Tongue (tissue), 2 donors: ENCODE data around the gene PRADC1. TPM values are rescaled to one million over a fixed set of nuclear protein-coding genes. Genes with fewer than 3 reads are reported as not detected.
A peak's percentile ranks its signal among the peaks of the same experiment; 100 is the strongest.

ENCODE experiments used
- DNase-seq: peaks from one replicate; pipeline ENCODE4 v3.0.0-alpha.2; 2015
- total RNA-seq: library from RNA; depleted of rRNA; stranded (reverse); fragments of >200 nt; gene quantifications from one replicate; pipeline ENCODE4 v1.2.3, GENCODE V29; 2014

PRADC1 gene
- total RNA-seq, 1 donor from 2014 or later: 49.1 TPM

DNA sequence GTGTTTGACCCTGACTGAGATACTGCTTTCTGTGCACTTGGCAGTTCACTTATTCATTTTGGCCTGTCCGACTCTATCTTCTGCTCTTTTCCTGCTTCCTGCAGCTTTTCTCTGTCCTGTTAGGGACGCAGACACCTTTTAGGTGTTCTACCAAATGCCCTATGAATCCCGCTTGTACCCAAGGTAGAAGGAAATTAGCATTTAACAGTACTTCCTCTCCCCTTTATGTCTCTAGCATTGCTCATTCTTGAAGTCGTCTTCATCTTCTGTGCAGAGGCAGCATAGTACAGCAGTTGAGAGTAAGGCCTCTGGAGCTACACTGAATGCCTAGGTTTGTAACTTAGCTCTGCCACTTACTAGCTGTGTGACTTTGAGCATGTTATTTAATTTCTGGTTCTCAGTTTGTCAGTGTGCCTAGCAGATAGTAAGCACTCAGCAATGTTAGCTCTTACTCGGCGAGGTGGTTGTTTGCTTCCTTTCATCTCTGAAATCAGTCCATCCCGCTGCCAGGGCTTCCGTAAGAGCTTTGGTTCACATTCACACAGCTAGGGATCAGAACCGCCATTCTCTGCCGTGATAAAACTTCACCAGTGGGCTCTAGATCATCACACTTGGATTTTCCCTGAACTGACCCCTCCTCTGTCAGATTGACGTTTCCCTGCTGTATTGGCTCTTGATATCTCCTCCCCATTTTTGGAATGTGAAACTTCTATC lies 2.4 kb upstream of the PRADC1 start:
- no peak for DNase-seq

GRCh38 chr2:73233932-73234832 lies 1.1 kb upstream of the PRADC1 start, which contains the start of gene CCT7:
Gene CCT7 (plus strand): TSS chr2:73234308. CDS start chr2:73234379, 71 bp downstream.
- peak; percentile 96 for DNase-seq

DNA sequence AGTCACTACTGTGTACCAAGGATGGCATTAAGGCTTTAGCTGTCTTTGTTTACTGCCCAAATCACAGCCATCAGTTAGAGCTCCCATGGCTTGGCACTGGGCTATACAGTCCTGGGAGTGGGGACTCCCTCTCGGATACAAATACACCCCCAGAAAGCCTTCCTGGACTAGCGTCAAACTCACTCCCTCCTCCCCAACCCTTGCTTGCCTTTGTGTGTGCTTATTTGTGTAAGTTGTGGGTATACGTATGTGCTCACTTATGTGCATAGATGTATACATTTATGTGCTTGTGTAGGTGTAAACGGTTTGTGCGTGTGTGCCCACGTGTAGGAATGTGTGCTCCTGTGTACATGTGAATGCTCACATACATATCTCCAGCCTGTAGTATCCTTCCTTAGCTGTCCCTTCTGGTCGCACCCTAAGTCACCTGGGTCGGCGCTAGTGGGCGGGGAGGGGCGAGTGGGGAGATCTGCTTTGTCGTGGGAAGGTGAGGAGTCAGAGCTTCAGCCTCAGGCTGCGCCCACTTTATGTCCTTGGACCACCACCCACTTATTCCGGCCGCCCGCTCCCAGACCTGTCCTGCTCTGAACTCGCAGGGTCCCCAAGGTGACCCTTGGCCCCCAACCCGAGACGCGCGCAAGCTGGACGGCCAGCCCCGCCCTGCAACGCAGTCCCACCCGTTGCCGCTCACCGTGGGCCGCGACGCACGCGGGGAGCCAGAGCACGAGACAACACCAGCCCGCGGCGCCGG lies 461 bp downstream of the PRADC1 start:
- peak; percentile 8 for DNase-seq

DNA sequence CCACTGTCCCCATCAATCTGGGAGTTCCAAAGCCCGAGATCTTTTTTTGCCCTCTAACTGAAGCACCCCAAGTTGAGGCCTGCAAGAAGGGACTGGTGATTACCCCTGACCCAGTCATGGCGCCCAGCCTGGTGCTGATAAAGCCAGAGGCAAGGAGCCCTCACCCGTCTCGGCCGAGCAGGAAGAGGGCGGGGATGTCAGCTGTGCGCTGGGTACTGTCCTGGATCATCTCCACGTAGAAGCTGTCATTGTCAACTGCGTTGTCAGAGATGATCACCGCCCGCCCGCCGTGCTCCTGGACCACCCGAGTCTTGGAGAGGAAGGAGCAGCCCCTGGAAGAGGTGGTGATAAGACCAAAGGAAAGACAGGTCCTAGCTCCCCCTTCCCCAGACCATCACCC lies 4.4 kb downstream of the PRADC1 start:
- no peak for DNase-seq

GRCh38 chr2:73227086-73227485 lies 6.0 kb downstream of the PRADC1 start:
- DNase-seq: no peak

GRCh38 chr2:73225513-73226360 lies 7.3 kb downstream of the PRADC1 start:
- DNase-seq: no peak

- DNase-seq: no peak
Observed at GRCh38 chr2:73223821-73224220, 9.2 kb downstream of the PRADC1 start.

- no peak for DNase-seq
Observed at GRCh38 chr2:73218298-73218697, 14.7 kb downstream of the PRADC1 start.

- no peak for DNase-seq
Observed at GRCh38 chr2:73217826-73218225, 15.2 kb downstream of the PRADC1 start.

GRCh38 chr2:73217160-73217559 lies 15.9 kb downstream of the PRADC1 start:
- no peak for DNase-seq

DNA sequence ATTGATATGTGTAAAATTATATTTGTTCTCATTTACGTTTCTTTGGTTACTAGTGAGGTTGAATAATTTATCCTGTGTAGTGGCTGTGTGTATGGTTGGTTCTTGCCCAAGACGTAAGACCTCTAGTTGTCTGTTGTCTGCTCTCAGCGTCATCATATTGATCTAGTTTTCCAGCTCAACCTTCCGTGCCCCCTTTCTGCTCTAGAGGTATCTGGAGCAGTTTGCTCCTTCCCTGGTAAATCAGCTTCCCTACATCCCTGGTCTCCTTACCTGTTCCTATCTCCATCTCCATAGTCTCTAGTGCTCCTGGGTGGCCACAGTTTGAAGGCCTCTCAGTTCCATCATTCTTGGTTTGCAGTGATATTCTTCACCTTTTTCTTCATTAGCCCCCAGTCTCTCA lies 17.8 kb downstream of the PRADC1 start:
- DNase-seq: no peak

DNA sequence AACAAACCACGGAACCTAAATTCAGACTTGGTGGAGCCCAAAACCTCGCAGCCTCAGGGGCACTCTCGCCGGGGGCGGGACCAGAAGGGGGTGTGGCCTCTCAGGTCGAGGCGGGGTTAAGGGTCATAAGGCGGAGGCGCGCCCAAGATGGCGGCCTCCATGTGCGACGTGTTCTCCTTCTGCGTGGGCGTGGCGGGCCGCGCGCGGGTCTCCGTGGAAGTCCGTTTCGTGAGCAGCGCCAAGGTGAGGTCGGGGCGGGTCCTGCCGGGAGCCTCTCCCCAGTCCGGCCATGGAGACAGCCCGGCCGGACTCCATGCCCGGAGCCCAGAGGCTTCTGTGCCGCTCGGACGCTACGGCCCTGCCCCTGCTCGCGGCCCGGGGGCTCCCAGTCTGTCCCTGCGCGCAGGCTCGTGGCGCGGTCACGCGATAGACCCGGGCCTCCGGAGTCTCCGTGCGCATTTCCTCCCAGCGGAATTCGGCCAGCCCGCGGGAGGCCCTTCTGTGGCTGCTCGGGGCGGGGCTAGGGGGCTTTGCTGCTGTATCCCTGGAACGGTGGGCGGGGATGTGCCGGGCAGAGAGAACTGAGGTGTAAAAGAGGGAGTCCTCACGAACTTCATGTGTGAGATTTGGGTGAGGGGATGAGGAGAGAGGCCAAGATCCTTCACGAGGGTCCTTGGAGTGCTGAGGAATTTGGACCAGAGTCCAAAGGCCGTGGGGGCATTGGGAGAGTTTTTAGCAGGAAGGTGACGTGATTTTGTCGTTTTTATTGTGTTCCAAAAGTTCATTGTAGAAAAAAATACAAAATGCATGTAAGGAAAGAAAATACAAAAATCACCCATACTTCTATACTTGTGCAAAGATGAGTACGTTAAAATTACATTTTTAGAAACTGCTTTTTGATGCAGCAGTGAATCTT lies 18.7 kb downstream of the PRADC1 start, which contains the start of gene SMYD5:
SMYD5 (plus strand) TSS at position 126 of the 916 bp plus-strand sequence; CDS start at position 148, 22 bp downstream.
- peak; percentile 90 for DNase-seq

DNA sequence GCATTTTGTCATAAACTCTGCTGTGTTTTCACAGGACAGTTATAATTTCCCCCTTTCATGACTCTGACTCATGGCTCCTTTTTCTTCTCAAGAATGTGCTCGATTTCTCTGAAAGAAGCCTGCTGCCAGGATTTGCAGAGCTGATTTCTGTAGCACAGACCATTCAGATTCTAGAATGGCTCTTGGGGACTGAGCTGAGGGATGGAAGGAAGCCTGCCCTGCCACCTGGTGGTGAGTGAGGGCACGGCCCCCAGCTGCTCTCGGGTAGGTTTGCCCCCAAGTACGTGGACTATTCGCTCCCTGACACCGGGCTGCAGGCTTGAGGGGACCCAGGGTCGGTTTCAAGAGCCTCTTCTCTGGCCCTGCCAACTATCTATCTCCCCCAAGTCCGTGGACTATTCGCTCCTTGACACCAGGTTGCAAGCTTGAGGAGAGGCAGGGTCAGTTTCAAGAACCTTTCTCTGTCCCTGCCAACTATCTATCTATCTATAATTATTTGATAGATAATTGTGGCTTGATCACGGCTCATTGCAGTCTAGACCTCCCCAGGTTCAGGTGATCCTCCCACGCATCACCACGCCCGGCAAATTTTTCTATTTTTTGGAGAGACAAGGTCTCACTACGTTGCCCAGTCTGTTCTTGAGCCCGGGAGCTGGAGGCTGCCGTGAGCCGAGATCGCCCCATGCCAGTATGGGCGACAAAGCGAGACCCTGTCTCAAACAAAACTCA lies 20.4 kb downstream of the PRADC1 start:
- peak; percentile 74 for DNase-seq

DNA sequence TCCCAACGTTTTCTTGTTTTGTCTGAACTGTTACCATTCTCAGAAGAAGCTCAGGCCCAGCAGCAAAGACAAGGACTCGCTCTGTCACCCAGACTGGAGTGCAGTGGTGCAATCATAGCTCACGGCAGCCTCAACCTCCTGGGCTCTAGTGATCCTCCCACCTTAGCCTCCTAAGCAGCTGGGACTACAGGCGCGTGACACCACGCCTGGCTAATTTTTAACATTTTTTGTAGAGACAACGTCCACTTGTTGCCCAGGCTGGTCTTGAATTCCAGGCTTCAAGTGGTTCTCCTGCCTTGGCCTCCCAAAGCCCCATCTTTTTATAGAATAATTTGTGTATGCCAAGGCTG lies 21.0 kb downstream of the PRADC1 start:
- DNase-seq: no peak

GRCh38 chr2:73210696-73211095 lies 22.3 kb downstream of the PRADC1 start:
- no peak for DNase-seq

- DNase-seq: no peak
Observed at GRCh38 chr2:73210019-73210418, 23.0 kb downstream of the PRADC1 start.

GRCh38 chr2:73208258-73208657 lies 24.8 kb downstream of the PRADC1 start:
- DNase-seq: no peak

DNA sequence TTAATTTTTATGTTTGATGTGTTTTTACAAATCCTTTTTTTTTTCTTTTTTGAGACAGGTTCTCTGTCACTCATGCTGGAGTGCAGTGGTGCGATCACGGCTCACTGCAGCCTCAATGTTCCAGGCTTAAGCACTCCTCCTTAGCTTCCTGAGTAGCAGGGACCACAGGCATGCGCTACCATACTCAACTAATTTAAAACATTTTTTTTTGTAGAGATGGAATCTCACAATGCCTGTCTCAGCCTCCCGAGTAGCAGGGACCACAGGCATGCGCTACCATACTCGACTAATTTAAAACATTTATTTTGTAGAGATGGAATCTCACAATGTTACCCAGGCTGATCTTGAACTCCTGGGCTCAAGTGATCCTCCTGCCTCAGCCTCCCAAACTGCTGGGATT lies 27.4 kb downstream of the PRADC1 start:
- no peak for DNase-seq

- no peak for DNase-seq
Observed at GRCh38 chr2:73203055-73203681, 29.9 kb downstream of the PRADC1 start.
